Subcutaneous adipose tissue (tissue), 4 donors: ENCODE data around the gene WDPCP. TPM values are rescaled to one million over a fixed set of nuclear protein-coding genes. Genes with fewer than 3 reads are reported as not detected.

Experiments
- total RNA-seq, 4 donors: library from RNA; depleted of rRNA; stranded (reverse); fragments of >200 nt; gene quantifications; one replicate each; pipeline ENCODE4 v1.1.0, GENCODE V29; 2016
- TF ChIP-seq, protein P1 (sequence below): fragments of 450-650 bp; IDR thresholded peaks from one replicate; pipeline ENCODE4 v1.5.1; 2016; ENCODE audit warnings: low read depth, mild to moderate bottlenecking, control low read depth, antibody characterized with exemption, moderate library complexity

The WDPCP gene
- total RNA-seq, 4 donors from 2014 or later, result 19.5 to 29.5 (median 22.9) TPM

DNA sequence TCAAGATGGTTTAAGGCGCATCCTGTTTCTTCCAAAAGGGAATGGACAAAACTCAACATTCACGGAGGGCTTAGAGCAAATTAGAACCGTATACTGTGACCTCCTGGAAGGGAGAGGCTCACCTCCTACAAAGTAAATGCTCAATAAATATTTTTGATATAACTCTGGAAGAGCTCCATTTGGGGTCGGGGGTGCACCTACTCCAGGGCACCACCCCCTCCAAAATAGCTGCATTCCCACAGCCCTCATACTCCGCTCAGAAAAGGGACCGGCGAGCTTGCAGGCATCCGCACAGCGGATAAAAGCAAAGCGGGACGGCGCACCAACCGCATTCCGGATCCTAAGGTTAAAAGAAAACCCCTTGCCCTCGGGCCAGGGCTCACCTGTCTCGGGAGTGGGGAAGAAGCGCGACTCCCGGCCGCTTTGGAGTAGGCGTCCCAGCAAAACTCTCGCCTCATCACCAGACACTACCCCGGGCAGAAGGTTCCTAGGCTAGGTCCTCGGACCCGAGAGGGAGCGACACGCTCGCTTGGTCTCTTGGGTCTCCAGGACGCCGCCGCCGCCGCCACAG is 378 bp downstream of the WDPCP start:
- TF ChIP-seq, protein P1, sequence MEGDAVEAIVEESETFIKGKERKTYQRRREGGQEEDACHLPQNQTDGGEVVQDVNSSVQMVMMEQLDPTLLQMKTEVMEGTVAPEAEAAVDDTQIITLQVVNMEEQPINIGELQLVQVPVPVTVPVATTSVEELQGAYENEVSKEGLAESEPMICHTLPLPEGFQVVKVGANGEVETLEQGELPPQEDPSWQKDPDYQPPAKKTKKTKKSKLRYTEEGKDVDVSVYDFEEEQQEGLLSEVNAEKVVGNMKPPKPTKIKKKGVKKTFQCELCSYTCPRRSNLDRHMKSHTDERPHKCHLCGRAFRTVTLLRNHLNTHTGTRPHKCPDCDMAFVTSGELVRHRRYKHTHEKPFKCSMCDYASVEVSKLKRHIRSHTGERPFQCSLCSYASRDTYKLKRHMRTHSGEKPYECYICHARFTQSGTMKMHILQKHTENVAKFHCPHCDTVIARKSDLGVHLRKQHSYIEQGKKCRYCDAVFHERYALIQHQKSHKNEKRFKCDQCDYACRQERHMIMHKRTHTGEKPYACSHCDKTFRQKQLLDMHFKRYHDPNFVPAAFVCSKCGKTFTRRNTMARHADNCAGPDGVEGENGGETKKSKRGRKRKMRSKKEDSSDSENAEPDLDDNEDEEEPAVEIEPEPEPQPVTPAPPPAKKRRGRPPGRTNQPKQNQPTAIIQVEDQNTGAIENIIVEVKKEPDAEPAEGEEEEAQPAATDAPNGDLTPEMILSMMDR, result no peak

DNA sequence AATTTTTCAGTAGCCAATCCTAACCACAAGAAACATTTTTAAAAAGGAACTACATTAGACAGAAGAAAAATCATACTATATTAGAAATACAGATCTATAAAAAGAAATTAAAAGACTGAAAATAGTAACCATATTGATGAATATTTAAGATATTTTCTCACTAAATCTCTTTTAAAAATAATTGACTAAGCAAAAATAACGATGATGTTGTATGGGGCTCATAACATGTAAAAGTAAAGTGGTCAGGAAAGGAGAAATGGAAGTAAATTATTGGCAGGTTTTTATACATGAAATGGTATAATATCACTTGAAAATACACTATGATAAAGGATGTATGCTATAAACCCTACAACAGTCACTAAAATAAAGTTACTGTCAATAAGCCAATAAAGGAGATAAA is 5.4 kb downstream of the WDPCP start:
- TF ChIP-seq, protein P1, result no peak

DNA sequence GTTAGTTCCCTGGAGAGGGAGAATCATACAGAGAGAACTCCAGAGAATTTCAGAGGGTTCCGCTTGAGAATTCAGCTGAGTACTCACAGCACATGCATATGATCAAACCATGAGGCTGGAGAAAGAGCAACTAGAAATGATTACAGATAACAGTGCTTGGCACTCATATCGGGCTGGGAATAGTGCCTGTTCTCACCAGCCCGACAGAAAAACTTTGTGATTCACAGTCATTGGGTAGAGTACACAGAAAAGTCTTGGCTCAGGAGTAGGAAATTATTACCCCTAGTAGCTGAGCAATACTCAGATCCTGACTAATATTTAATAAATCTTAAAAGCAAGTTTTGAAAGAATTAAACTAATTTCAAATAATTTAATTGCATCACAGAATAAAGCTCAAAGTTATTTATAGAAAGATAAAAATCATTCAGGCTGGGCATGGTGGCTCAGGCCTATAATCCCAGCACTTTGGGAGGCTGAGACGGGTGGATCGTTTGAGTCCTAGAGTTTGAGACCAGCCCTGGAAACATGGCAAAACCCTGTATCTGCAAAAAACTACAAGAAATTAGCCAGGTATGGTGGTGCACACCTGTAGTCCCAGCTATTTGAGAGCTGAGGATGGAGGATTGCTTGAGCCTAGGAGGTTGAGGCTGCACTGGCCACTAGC is 6.8 kb downstream of the WDPCP start:
- TF ChIP-seq, protein P1, result no peak

DNA sequence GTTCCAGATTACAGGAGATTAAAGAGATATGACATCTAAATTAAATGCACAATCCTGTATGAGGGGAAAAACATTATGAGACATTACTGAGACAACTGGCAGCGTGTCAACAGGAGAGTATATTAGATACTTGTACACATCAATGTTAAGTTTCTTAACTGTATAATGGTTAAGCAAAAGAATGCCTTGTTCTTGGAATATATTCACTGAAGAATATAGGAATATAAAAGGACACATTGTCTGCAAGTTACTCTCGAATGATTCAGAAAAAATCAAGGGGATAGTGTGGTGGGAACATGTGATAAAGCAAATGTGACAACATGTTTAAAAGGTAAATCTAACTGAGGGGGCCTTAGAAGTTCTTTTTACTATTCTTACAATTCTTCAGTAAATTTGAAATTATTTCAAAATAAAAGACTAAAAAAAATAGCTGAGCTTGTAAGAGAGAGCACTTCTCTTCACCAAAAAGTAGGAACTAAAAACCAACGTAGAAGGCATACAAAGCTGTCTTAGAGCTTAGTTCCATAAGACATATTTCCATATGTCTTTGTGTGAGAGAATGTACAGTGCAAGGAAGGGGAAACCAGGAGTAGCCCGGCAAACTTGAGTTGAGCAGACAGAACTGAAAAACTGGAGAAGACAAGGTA is 7.5 kb downstream of the WDPCP start:
- TF ChIP-seq, protein P1, result no peak

DNA sequence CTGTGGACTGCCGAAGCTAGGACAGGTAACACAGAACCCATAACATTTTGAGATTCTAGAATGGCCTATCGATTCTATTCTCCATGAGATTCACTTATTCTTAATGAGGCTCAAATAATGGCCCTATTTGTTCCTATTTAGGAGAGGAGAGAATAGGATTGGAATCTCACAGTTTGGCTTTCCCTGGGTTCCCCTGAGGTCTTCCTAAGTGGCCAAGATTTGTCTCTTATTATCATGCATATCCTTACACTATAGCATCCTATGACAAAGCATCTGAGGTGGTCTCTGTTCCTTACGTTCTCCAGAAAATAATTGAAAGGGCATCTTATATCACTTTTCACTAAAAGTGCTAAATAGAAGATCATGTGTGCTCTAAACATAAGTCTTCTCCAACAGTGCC is 9.5 kb downstream of the WDPCP start:
- TF ChIP-seq, protein P1, result no peak

DNA sequence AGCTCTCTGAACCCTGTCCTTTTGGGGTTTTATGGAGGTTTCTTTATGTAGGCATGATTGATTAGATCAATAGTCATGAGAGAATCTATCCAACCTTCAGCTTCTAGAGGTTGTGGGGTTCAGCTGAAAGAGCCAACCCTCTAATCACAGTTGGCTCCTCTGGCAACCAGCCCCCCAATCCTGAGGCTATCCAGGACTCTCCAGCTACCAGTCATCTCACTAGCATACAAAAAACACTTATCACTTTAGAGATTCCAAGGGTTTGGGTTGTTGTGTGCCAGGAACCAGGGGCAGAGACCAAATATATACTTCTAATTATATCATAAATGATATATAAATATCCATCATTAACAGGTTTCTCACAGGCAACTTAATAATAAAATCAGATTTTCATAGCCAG is 11.7 kb downstream of the WDPCP start:
- TF ChIP-seq, protein P1, result no peak

DNA sequence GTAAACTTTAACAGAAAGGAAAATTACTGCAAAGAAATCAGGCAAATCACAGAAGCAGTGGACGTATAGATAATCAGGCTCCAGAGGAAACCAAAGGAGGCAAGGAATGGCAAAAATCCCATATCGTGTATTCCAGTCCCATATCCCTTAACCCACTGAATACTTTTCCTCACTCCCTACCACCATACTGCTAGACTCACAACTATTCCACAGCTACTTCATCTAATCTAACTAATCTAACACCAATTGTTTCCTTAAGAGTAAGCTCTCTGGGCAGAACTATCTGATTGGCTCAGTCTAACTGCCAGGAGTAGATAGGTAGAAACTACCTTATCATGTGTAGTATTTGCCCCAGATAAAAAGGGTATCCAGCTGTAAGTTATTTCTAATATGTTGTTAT is 16.3 kb downstream of the WDPCP start:
- TF ChIP-seq, protein P1, result no peak
